Sigmoid colon (tissue), 7 donors: Measurements from ENCODE around the gene RBAK. TPM values are rescaled to one million over a fixed set of nuclear protein-coding genes. Genes with fewer than 3 reads are reported as not detected.
"Not testable (repeated sequence)": the region's sequence is repeated elsewhere in the genome, so short reads cannot be mapped to it uniquely, and the experiment has no call there.

Experiments
- DNase-seq: peaks from one replicate; pipeline ENCODE4 v3.0.0-alpha.2; 2019
- H3K27ac ChIP-seq, 4 donors: fragments of 200-600 bp; sonication (generic); one replicate each; pipeline ENCODE4 v1.5.1; 2016 to 2019; ENCODE audit warnings: mild to moderate bottlenecking in 1 of 4
- H3K27me3 ChIP-seq, 3 donors: fragments of 200-600 bp; sonication (generic); one replicate each; pipeline ENCODE4 v1.5.1; 2019; ENCODE audit warnings: mild to moderate bottlenecking in 1 of 3
- H3K36me3 ChIP-seq, 4 donors: fragments of 200-600 bp; sonication (generic); one replicate each; pipeline ENCODE4 v1.5.1; 2016 to 2019
- H3K4me1 ChIP-seq, 4 donors: fragments of 200-600 bp; sonication (generic); one replicate each; pipeline ENCODE4 v1.5.1; 2017 to 2019
- H3K4me3 ChIP-seq, 4 donors: fragments of 200-600 bp; sonication (generic); one replicate each; pipeline ENCODE4 v1.5.1; 2017 to 2019; ENCODE audit warnings: mild to moderate bottlenecking in 2 of 4, moderate library complexity in 1 of 4
- H3K9me3 ChIP-seq, 4 donors: fragments of 200-600 bp in 3 of 4; sonication (generic) in 3 of 4; one replicate each; pipeline versions ENCODE4 v1.5.1 to v1.6.1; 2013 to 2019
- CTCF ChIP-seq, 4 experiments: fragments of 450-650 bp in 3 of 4; fragments of 200-600 bp in 1 of 4; IDR thresholded peaks; one replicate each; pipeline ENCODE4 v1.5.1; 2016 to 2019; ENCODE audit warnings: antibody characterized with exemption in 4 of 4, mild to moderate bottlenecking in 3 of 4, moderate library complexity in 2 of 4
- EP300 ChIP-seq, 4 donors: sonication (generic); formaldehyde crosslinking; IDR thresholded peaks; one replicate each; pipeline ENCODE4 v1.6.1; 2017; ENCODE audit warnings: antibody characterized with exemption in 4 of 4
- POLR2A ChIP-seq, 2 donors: fragments of 450-650 bp; IDR thresholded peaks; one replicate each; pipeline ENCODE4 v1.6.1; 2016; ENCODE audit warnings: antibody characterized with exemption in 2 of 2, mild to moderate bottlenecking in 2 of 2, moderate library complexity in 2 of 2
- POLR2AphosphoS5 ChIP-seq, 4 donors: sonication (generic); formaldehyde crosslinking; IDR thresholded peaks; one replicate each; pipeline ENCODE4 v1.6.1; 2017; ENCODE audit warnings: antibody characterized with exemption in 4 of 4
- WGBS, 2 donors: extraction: QIAGEN DNeasy Blood & Tissue Kit; methylation state at CpG; one replicate each; pipeline ENCODE4 v1.1.7; 2013; 5-methylcytosine and 5-hydroxymethylcytosine counted together
- intact Hi-C: fragments of 100-400 bp; cut with DNase I; formaldehyde crosslinking; loops from one replicate; pipeline ENCODE4 v1.15.1; 2023
- polyA plus RNA-seq, 3 donors: library from polyadenylated mRNA; stranded (reverse); fragments of 200-250 nt; gene quantifications; one replicate each; pipeline ENCODE4 v1.2.3, GENCODE V29; 2013
- total RNA-seq, 4 donors: library from RNA; depleted of rRNA; stranded (reverse); fragments of >200 nt; gene quantifications; one replicate each; pipeline ENCODE4 v1.1.0, GENCODE V29; 2016
- donor health status: healthy with polysubstance abuse.
- donor health status: Bipolar disorder and iron deficiency.
- donor health status: healthy.

The RBAK gene
- total and polyA plus RNA-seq, 7 donors: 1.8 to 12.5 (median 8.9) TPM

- WGBS, 2 donors: 80 to 91% methylated on average over 4 of the region's 4 CpGs
- Histone ChIP-seq H3K27ac (no peak overlapping the region), H3K36me3 (peaks cover 15 to 33% (median 18%) of the 10 kb centered on the region in 4 donors), H3K9me3 (peaks cover 25 to 42% (median 37%) of the 10 kb centered on the region in 4 donors), H3K4me1 (peaks cover 0 to 9% (median 6%) of the 10 kb centered on the region in 4 donors), H3K4me3 (no peak overlapping the region), H3K27me3 (peaks cover 0 to 18% (median 6%) of the 10 kb centered on the region in 3 donors)
- TF ChIP-seq EP300 (IDR thresholded peaks at IDR 0.05): no peak
- TF ChIP-seq CTCF (IDR thresholded peaks at IDR 0.05): no peak
- TF ChIP-seq POLR2A (IDR thresholded peaks at IDR 0.05): no peak
- TF ChIP-seq POLR2AphosphoS5 (IDR thresholded peaks at IDR 0.05): no peak
- intact Hi-C loops: no loop called here
- DNase-seq: no peak
These were observed 22.9 kb downstream of the RBAK start for GRCh38 chr7:5068521-5068920.

DNA sequence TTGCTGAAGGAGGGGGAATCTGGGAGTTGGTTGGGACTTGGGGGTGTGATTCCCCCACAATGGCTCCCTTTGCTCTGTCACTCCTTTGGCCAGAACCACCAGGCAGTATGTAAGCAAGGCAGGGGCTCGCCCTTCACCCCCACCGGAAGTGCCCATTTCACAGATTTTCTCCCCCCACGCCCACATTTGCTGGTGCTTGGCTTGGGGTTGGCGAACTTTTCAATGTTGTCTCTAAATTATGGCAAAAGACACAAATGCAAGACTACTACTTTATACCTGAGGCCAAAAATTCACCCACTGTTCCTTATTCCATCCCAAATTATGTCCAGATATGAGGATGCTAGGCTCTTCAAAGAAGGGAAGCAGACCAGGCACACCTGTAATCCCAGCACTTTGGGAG is 24.5 kb downstream of the RBAK start:
- no peak overlapping the region for H3K4me3 ChIP-seq
- TF ChIP-seq POLR2AphosphoS5 (IDR thresholded peaks at IDR 0.05): no peak
- TF ChIP-seq EP300 (IDR thresholded peaks at IDR 0.05): no peak
- TF ChIP-seq CTCF (IDR thresholded peaks at IDR 0.05): no peak
- TF ChIP-seq POLR2A (IDR thresholded peaks at IDR 0.05): no peak
- no peak overlapping the region for H3K27ac ChIP-seq
- H3K4me1 ChIP-seq: peaks cover 0 to 9% (median 6%) of the 10 kb centered on the region in 4 donors
- DNase-seq: no peak
- H3K9me3 ChIP-seq: peaks cover 8 to 26% (median 20%) of the 10 kb centered on the region in 4 donors
- peaks cover 0 to 31% (median 12%) of the 10 kb centered on the region in 3 donors for H3K27me3 ChIP-seq
- intact Hi-C loops: no loop called here
- 96 to 97% methylated on average over 4 of the region's 4 CpGs for WGBS, 2 donors
- H3K36me3 ChIP-seq: peaks cover 0 to 16% (median 2%) of the 10 kb centered on the region in 4 donors

DNA sequence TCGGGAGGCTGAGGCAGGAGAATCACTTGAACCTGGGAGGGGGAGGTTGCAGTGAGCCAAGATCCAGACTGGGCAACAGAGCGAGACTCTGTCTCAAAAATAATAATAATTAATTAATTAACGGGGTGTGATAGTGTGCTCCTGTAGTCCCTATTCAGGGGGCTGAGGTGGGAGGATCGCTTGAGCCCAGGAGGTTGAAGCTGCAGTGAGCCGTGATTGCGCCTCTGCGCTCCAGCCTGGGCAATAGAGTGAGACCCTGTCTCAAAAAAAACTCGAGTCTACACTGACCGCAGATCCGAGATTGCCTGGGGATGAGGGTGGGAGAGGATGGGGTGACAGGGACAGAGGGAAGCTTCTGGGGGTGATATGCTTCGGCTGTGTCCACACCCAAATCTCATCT is 29.5 kb downstream of the RBAK start:
- H3K27me3 ChIP-seq: peaks cover 0 to 47% (median 17%) of the 10 kb centered on the region in 3 donors
- H3K4me1 ChIP-seq, intact Hi-C loops, H3K4me3 ChIP-seq, H3K9me3 ChIP-seq, H3K27ac ChIP-seq, H3K36me3 ChIP-seq, DNase-seq: not testable (repeated sequence)
- WGBS, 2 donors: 89 to 90% methylated on average over 11 of the region's 11 CpGs

DNA sequence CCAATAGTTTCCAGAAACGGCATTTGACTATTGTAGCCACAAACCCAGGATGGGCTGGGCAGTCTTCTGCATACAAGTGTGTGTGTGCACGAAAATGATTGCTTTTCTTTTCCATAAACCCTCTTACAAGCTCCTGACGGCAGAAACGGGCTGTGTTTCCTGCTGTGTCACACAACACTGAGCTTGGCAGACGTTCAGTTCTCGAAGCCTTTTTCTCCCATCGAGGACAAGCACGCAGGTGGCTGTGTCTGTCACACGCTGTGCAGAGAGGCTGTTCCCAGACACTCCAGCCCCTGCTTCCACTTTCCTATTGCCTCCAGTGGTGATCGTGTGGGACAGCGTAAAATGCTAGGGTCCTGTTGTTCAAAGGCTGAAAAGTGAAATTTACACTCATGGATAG is 32.1 kb downstream of the RBAK start:
- Histone ChIP-seq H3K9me3 (no peaks in the 10 kb centered on the region), H3K36me3 (no peaks in the 10 kb centered on the region), H3K4me3 (no peak overlapping the region), H3K27me3 (peaks cover 0 to 36% (median 17%) of the 10 kb centered on the region in 3 donors), H3K4me1 (no peaks in the 10 kb centered on the region), H3K27ac (no peak overlapping the region)
- intact Hi-C loops: no loop called here
- no peak for DNase-seq
- TF ChIP-seq EP300 (IDR thresholded peaks at IDR 0.05): no peak
- no peak for TF ChIP-seq CTCF (IDR thresholded peaks at IDR 0.05)
- TF ChIP-seq POLR2A (IDR thresholded peaks at IDR 0.05): no peak
- WGBS, 2 donors: 36 to 46% methylated on average over 11 of the region's 11 CpGs

- DNase-seq: no peak
- 10 to 28% methylated on average over 7 of the region's 7 CpGs for WGBS, 2 donors
- Histone ChIP-seq H3K36me3 (no peaks in the 10 kb centered on the region), H3K4me3 (no peak overlapping the region), H3K9me3 (no peaks in the 10 kb centered on the region), H3K27ac (no peak overlapping the region), H3K27me3 (peaks cover 0 to 25% (median 6%) of the 10 kb centered on the region in 3 donors), H3K4me1 (peaks cover 0 to 6% (median 2%) of the 10 kb centered on the region in 4 donors)
- no peak for TF ChIP-seq POLR2A (IDR thresholded peaks at IDR 0.05)
- TF ChIP-seq POLR2AphosphoS5 (IDR thresholded peaks at IDR 0.05): no peak
- TF ChIP-seq CTCF (IDR thresholded peaks at IDR 0.05): no peak
- no peak for TF ChIP-seq EP300 (IDR thresholded peaks at IDR 0.05)
- intact Hi-C loops: loop anchor here (10.0 kb wide), 1 partner anchor 248 kb away; no protein-coding TSS in a partner anchor
These were observed 37.1 kb downstream of the RBAK start for GRCh38 chr7:5082806-5083205.
